ENCODE measurements around the gene LLCFC1. TPM values are rescaled to one million over a fixed set of nuclear protein-coding genes. Genes with fewer than 3 reads are reported as not detected.
A peak's percentile ranks its signal among the peaks of the same experiment; 100 is the strongest.

LLCFC1 gene
- total and polyA plus RNA-seq, 12 donors = not detected

DNA sequence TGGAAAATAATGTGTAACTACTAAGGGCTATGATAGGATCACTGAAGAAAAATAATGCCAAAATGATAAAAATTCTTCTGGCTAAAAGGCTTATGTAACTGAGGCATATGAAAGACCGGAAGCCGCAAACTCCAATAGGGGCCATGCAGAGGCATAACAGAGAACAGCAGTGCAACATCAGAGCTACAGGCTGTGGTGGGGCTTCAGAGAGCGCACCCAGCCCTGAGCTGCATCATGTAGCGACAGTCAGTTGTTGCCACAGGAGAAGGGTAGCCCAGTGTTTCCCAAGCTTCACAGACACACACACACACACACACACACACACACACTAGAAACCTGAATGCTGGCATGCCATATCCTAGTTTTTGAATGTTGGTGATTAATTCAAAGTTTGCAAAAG is 9.3 kb downstream of the LLCFC1 start:
- Histone ChIP-seq H3K36me3 (no peaks in the 10 kb centered on the region), H3K4me3 (no peak overlapping the region), H3K9me3 (no peaks in the 10 kb centered on the region), H3K27ac (no peak overlapping the region), H3K4me1 (no peaks in the 10 kb centered on the region), H3K27me3 (no peaks in the 10 kb centered on the region)
- intact Hi-C loops (cut with DNase I) = no loop called here
- 94 to 96% methylated on average over 4 of the region's 4 CpGs for WGBS, 2 donors
- no peak for DNase-seq
- no peak for ATAC-seq
- TF ChIP-seq, protein P1, sequence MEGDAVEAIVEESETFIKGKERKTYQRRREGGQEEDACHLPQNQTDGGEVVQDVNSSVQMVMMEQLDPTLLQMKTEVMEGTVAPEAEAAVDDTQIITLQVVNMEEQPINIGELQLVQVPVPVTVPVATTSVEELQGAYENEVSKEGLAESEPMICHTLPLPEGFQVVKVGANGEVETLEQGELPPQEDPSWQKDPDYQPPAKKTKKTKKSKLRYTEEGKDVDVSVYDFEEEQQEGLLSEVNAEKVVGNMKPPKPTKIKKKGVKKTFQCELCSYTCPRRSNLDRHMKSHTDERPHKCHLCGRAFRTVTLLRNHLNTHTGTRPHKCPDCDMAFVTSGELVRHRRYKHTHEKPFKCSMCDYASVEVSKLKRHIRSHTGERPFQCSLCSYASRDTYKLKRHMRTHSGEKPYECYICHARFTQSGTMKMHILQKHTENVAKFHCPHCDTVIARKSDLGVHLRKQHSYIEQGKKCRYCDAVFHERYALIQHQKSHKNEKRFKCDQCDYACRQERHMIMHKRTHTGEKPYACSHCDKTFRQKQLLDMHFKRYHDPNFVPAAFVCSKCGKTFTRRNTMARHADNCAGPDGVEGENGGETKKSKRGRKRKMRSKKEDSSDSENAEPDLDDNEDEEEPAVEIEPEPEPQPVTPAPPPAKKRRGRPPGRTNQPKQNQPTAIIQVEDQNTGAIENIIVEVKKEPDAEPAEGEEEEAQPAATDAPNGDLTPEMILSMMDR (IDR thresholded peaks at IDR 0.05) = no peak

DNA sequence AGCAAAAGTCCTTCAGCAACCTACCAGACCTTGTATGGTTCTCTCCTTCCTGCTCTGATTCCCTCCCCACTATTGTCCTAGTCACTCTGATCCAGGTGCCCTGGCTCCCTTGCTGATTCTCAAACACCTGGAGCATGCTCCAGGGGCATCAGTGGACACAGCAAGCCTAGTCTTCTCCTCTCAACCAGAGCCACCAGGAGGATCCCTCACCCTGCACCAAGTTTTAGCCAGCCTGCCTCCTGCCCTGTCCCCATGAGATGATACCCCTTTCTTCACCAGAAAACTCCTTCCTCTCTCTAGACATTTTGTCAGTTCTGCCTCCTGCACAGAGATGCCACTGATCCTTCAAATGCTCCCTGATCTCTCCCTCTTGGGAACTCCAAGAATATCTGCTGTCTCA is 11.0 kb downstream of the LLCFC1 start:
- Histone ChIP-seq H3K27me3 (no peaks in the 10 kb centered on the region), H3K27ac (no peak overlapping the region), H3K4me3 (no peak overlapping the region), H3K9me3 (peaks cover 0 to 12% (median 7%) of the 10 kb centered on the region in 11 donors), H3K36me3 (no peaks in the 10 kb centered on the region), H3K4me1 (no peaks in the 10 kb centered on the region)
- no peak for ATAC-seq
- intact Hi-C loops (cut with DNase I) = no loop called here
- TF ChIP-seq, protein P1 (IDR thresholded peaks at IDR 0.05) = no peak
- DNase-seq = no peak

DNA sequence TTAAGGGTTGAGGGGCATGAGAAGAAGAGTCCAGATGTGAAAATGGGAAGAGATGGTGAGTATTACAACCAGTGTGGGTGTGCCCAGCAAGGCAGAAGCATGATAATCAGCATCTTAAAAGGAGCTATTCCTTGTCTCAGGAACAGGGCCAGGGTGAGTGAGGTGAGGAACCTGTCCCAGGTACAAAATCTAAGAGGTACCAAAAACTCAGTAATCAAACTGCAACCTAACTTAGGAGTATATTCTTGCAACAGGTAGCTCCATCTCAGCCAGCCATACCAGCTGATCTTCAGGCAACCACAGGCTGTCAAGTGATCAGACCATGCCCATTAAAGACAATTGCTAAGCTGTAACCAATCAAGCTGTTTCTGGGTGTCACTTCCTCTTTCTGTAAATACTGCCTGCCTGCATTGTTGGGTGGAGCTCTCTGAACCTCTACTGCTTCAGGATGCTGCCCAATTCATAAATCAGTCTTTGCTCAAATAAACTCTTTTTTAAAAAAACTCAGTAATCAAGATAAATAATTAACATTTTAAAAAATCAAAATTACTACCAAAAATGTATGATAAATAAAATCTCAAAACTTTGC is 15.5 kb downstream of the LLCFC1 start:
- Histone ChIP-seq H3K9me3 (peaks cover 0 to 19% (median 12%) of the 10 kb centered on the region in 11 donors), H3K4me1 (no peaks in the 10 kb centered on the region), H3K27me3 (no peaks in the 10 kb centered on the region), H3K4me3 (no peak overlapping the region), H3K27ac (no peak overlapping the region), H3K36me3 (no peaks in the 10 kb centered on the region)
- TF ChIP-seq, protein P1 (IDR thresholded peaks at IDR 0.05) = no peak
- intact Hi-C loops (cut with DNase I) = no loop called here
- DNase-seq (no peak), ATAC-seq (no peak)

DNA sequence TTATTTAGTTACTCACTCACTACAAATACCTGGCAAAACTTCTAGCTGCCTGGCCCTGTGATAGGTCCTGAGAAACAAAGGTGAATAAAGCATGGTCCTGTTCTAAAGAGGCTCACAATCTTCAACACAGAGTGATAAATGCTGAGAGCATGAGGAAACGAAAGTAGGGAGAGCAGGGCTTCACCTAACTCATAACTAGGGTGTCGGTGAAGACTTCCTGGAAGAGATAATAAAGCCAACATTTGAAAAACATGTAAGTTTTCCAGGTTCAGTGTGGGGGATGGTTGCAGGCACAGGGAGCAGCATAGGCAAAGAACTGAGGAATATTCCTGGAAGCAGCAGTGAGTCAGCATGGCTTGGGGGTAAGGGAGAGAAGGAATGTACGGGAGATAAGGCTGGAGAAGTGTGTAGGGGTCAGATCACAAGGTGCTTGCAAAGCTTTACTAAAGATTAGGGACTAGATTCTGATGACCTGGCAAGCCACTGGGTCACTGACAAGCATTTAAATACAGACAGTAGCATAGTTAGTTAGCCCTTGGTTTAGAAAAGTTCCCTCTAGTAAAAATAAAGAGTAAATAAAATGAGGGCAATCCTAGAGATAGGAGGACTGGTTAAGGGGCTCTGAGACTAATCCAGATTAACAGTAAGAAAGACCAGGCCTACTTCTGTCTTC is 17.8 kb downstream of the LLCFC1 start:
- peaks cover 0 to 10% (median 0%) of the 10 kb centered on the region in 7 donors for H3K27me3 ChIP-seq
- H3K27ac ChIP-seq = no peak overlapping the region
- TF ChIP-seq, protein P1 (IDR thresholded peaks at IDR 0.05) = no peak
- 21 to 26% methylated on average over 3 of the region's 3 CpGs for WGBS, 2 donors
- intact Hi-C loops (cut with DNase I) = no loop called here
- H3K9me3 ChIP-seq = peaks cover 0 to 19% (median 12%) of the 10 kb centered on the region in 11 donors
- peak in 1 of 8 donors; percentile 44 for ATAC-seq
- no peak for DNase-seq
- no peaks in the 10 kb centered on the region for H3K4me1 ChIP-seq
- H3K36me3 ChIP-seq = no peaks in the 10 kb centered on the region
- no peak overlapping the region for H3K4me3 ChIP-seq
